HCEC 1CT (cell line): ENCODE results near the gene NNAT.
"Not testable (repeated sequence)": the region's sequence is repeated elsewhere in the genome, so short reads cannot be mapped to it uniquely, and the experiment has no call there.

Source experiments
- DNase-seq: peaks from one replicate; pipeline ENCODE4 v3.0.0-alpha.2; 2017

NNAT gene

GRCh38 chr20:37524859-37525708 lies 4.0 kb downstream of the NNAT start:
- no peak for DNase-seq

- DNase-seq: no peak
These were observed 4.8 kb downstream of the NNAT start for GRCh38 chr20:37525810-37526209.

- DNase-seq: no peak
These were observed 5.3 kb downstream of the NNAT start for GRCh38 chr20:37526238-37526838.

GRCh38 chr20:37526839-37527637 lies 6.0 kb downstream of the NNAT start:
- peak; percentile 53 for DNase-seq

GRCh38 chr20:37527638-37528445 lies 6.8 kb downstream of the NNAT start, which contains the start of gene BLCAP:
BLCAP (minus strand) TSS chr20:37527876; CDS start chr20:37519174, 8,702 bp downstream.
- DNase-seq: peak; percentile 77

- DNase-seq: no peak
These were observed 7.6 kb downstream of the NNAT start for GRCh38 chr20:37528446-37529213.

- DNase-seq: no peak
These were observed 8.3 kb downstream of the NNAT start for GRCh38 chr20:37529214-37529967.

- no peak for DNase-seq
These were observed 9.0 kb downstream of the NNAT start for GRCh38 chr20:37529968-37530600.

- DNase-seq: no peak
These were observed 9.6 kb downstream of the NNAT start for GRCh38 chr20:37530696-37531095.

- DNase-seq: no peak
These were observed 10.8 kb downstream of the NNAT start for GRCh38 chr20:37531856-37532255.

GRCh38 chr20:37533154-37533715 lies 12.2 kb downstream of the NNAT start:
- no peak for DNase-seq

GRCh38 chr20:37534401-37535157 lies 13.5 kb downstream of the NNAT start:
- peak; percentile 67 for DNase-seq

GRCh38 chr20:37535443-37536132 lies 14.5 kb downstream of the NNAT start:
- DNase-seq: no peak

- DNase-seq: no peak
These were observed 16.5 kb downstream of the NNAT start for GRCh38 chr20:37537505-37537904.

GRCh38 chr20:37538003-37538402 lies 17.0 kb downstream of the NNAT start:
- peak; percentile 47 for DNase-seq

- no peak for DNase-seq
These were observed 18.4 kb downstream of the NNAT start for GRCh38 chr20:37539424-37539823.

GRCh38 chr20:37540001-37540400 lies 19.0 kb downstream of the NNAT start:
- DNase-seq: no peak

- DNase-seq: not testable (repeated sequence)
These were observed 19.8 kb downstream of the NNAT start for GRCh38 chr20:37540838-37541237.

- DNase-seq: no peak
These were observed 20.3 kb downstream of the NNAT start for GRCh38 chr20:37541326-37541725.
